HG02678 (cell line): ENCODE data around the gene PLXNA2.

Experiments used
- ATAC-seq: cut with Tn5 transposase; IDR thresholded peaks from one replicate; pipeline ENCODE4 v1.9.1; 2021; ENCODE audit warnings: mild to moderate bottlenecking, moderate library complexity; ENCODE audit not compliant: unreplicated experiment

PLXNA2 gene

GRCh38 chr1:208078752-208079151, 165.4 kb downstream of the PLXNA2 start:
- ATAC-seq, result no peak

GRCh38 chr1:208077232-208078075, 166.7 kb downstream of the PLXNA2 start:
- ATAC-seq, result no peak

- ATAC-seq, result no peak
These were observed 169.8 kb downstream of the PLXNA2 start for GRCh38 chr1:208074353-208074752.

- ATAC-seq, result no peak
These were observed 172.7 kb downstream of the PLXNA2 start for GRCh38 chr1:208071435-208072031.

GRCh38 chr1:208069908-208070307, 174.3 kb downstream of the PLXNA2 start:
- no peak for ATAC-seq

- ATAC-seq, result no peak
These were observed 174.9 kb downstream of the PLXNA2 start for GRCh38 chr1:208069317-208069716.

GRCh38 chr1:208068908-208069307, 175.3 kb downstream of the PLXNA2 start:
- ATAC-seq, result no peak

- no peak for ATAC-seq
These were observed 175.8 kb downstream of the PLXNA2 start for GRCh38 chr1:208068407-208068806.

- no peak for ATAC-seq
These were observed 177.6 kb downstream of the PLXNA2 start for GRCh38 chr1:208066583-208066982.

- no peak for ATAC-seq
These were observed 178.3 kb downstream of the PLXNA2 start for GRCh38 chr1:208065862-208066261.

- ATAC-seq, result no peak
These were observed 182.6 kb downstream of the PLXNA2 start for GRCh38 chr1:208061632-208062031.

GRCh38 chr1:208061118-208061517, 183.1 kb downstream of the PLXNA2 start:
- ATAC-seq, result no peak

- ATAC-seq, result no peak
These were observed 183.8 kb downstream of the PLXNA2 start for GRCh38 chr1:208060215-208060869.

- no peak for ATAC-seq
These were observed 184.7 kb downstream of the PLXNA2 start for GRCh38 chr1:208059409-208060001.

GRCh38 chr1:208058756-208059155, 185.4 kb downstream of the PLXNA2 start:
- no peak for ATAC-seq

GRCh38 chr1:208058267-208058666, 185.9 kb downstream of the PLXNA2 start:
- ATAC-seq, result no peak

- no peak for ATAC-seq
These were observed 187.1 kb downstream of the PLXNA2 start for GRCh38 chr1:208057056-208057455.

GRCh38 chr1:208055535-208055934, 188.6 kb downstream of the PLXNA2 start:
- no peak for ATAC-seq

- ATAC-seq, result no peak
These were observed 189.2 kb downstream of the PLXNA2 start for GRCh38 chr1:208054911-208055379.

- no peak for ATAC-seq
These were observed 189.7 kb downstream of the PLXNA2 start for GRCh38 chr1:208054485-208054884.

GRCh38 chr1:208053661-208054060, 190.5 kb downstream of the PLXNA2 start:
- ATAC-seq, result no peak
